Measurements from ENCODE around the gene SMLR1. TPM values are rescaled to one million over a fixed set of nuclear protein-coding genes. Genes with fewer than 3 reads are reported as not detected.
A peak's percentile ranks its signal among the peaks of the same experiment; 100 is the strongest.

The SMLR1 gene
- polyA plus RNA-seq, 4 donors, result 1.4 to 48.1 (median 26.3) TPM

GRCh38 chr6:130863415-130864230 is 36.4 kb downstream of the SMLR1 start:
- peaks cover 0 to 7% (median 0%) of the 10 kb centered on the region in 3 donors for H3K4me1 ChIP-seq (ENCODE audit: control insufficient read depth in 3 of 3, insufficient read depth in 2 of 3, low read depth in 1 of 3, low read length in 2 of 3)
- peaks cover 2 to 5% (median 2%) of the 10 kb centered on the region in 3 donors for H3K36me3 ChIP-seq (ENCODE audit: control insufficient read depth in 3 of 3, insufficient read depth in 2 of 3, low read depth in 1 of 3, low read length in 3 of 3)
- H3K27me3 ChIP-seq (ENCODE audit: control insufficient read depth in 3 of 3, insufficient read depth in 3 of 3, low read length in 3 of 3), result no peaks in the 10 kb centered on the region
- 60 to 76% (median 74%) methylated on average over 4 of the region's 4 CpGs for WGBS, 3 donors
- H3K27ac ChIP-seq (ENCODE audit: low read depth in 1 of 3, low read length in 2 of 3), result no peak overlapping the region
- H3K4me3 ChIP-seq (ENCODE audit: low read depth in 1 of 3, low read length in 3 of 3), result no peak overlapping the region
- DNase-seq, result peak in 1 of 2 donors; percentile 33
- no peak for FAIRE-seq
- H3K9me3 ChIP-seq (ENCODE audit: control insufficient read depth in 2 of 2, insufficient read depth in 1 of 2, low read depth in 1 of 2, low read length in 1 of 2), result no peaks in the 10 kb centered on the region

GRCh38 chr6:130864344-130864743 is 37.1 kb downstream of the SMLR1 start:
- Histone ChIP-seq H3K27me3 (ENCODE audit: control insufficient read depth in 3 of 3, insufficient read depth in 3 of 3, low read length in 3 of 3) (no peaks in the 10 kb centered on the region), H3K36me3 (ENCODE audit: control insufficient read depth in 3 of 3, insufficient read depth in 2 of 3, low read depth in 1 of 3, low read length in 3 of 3) (peaks cover 2 to 5% (median 2%) of the 10 kb centered on the region in 3 donors), H3K4me1 (ENCODE audit: control insufficient read depth in 3 of 3, insufficient read depth in 2 of 3, low read depth in 1 of 3, low read length in 2 of 3) (peaks cover 0 to 4% (median 0%) of the 10 kb centered on the region in 3 donors), H3K4me3 (ENCODE audit: low read depth in 1 of 3, low read length in 3 of 3) (no peak overlapping the region), H3K27ac (ENCODE audit: low read depth in 1 of 3, low read length in 2 of 3) (no peak overlapping the region), H3K9me3 (ENCODE audit: control insufficient read depth in 2 of 2, insufficient read depth in 1 of 2, low read depth in 1 of 2, low read length in 1 of 2) (no peaks in the 10 kb centered on the region)
- 92 to 98% (median 94%) methylated on average over 11 of the region's 11 CpGs for WGBS, 3 donors
- FAIRE-seq (no peak), DNase-seq (no peak)

- Histone ChIP-seq H3K9me3 (ENCODE audit: control insufficient read depth in 2 of 2, insufficient read depth in 1 of 2, low read depth in 1 of 2, low read length in 1 of 2) (no peaks in the 10 kb centered on the region), H3K36me3 (ENCODE audit: control insufficient read depth in 3 of 3, insufficient read depth in 2 of 3, low read depth in 1 of 3, low read length in 3 of 3) (peaks cover 2 to 12% (median 2%) of the 10 kb centered on the region in 3 donors), H3K27me3 (ENCODE audit: control insufficient read depth in 3 of 3, insufficient read depth in 3 of 3, low read length in 3 of 3) (no peaks in the 10 kb centered on the region), H3K27ac (ENCODE audit: low read depth in 1 of 3, low read length in 2 of 3) (no peak overlapping the region), H3K4me1 (ENCODE audit: control insufficient read depth in 3 of 3, insufficient read depth in 2 of 3, low read depth in 1 of 3, low read length in 2 of 3) (peaks cover 0 to 3% (median 0%) of the 10 kb centered on the region in 3 donors), H3K4me3 (ENCODE audit: low read depth in 1 of 3, low read length in 3 of 3) (no peak overlapping the region)
- DNase-seq (no peak), FAIRE-seq (no peak)
- WGBS, 3 donors, result 87 to 99% (median 90%) methylated on average over 4 of the region's 4 CpGs
These were observed 38.6 kb downstream of the SMLR1 start for GRCh38 chr6:130865793-130866192.

- 90 to 95% (median 93%) methylated on average over 10 of the region's 10 CpGs for WGBS, 3 donors
- no peak for FAIRE-seq
These were observed 42.5 kb downstream of the SMLR1 start for GRCh38 chr6:130869681-130870080.

GRCh38 chr6:130870179-130870880 is 43.1 kb downstream of the SMLR1 start:
- Histone ChIP-seq H3K27ac (ENCODE audit: low read depth in 1 of 3, low read length in 2 of 3) (no peak overlapping the region), H3K4me3 (ENCODE audit: low read depth in 1 of 3, low read length in 3 of 3) (no peak overlapping the region), H3K27me3 (ENCODE audit: control insufficient read depth in 3 of 3, insufficient read depth in 3 of 3, low read length in 3 of 3) (no peaks in the 10 kb centered on the region), H3K36me3 (ENCODE audit: control insufficient read depth in 3 of 3, insufficient read depth in 2 of 3, low read depth in 1 of 3, low read length in 3 of 3) (peaks cover 0 to 10% (median 0%) of the 10 kb centered on the region in 3 donors), H3K9me3 (ENCODE audit: control insufficient read depth in 2 of 2, insufficient read depth in 1 of 2, low read depth in 1 of 2, low read length in 1 of 2) (no peaks in the 10 kb centered on the region), H3K4me1 (ENCODE audit: control insufficient read depth in 3 of 3, insufficient read depth in 2 of 3, low read depth in 1 of 3, low read length in 2 of 3) (no peaks in the 10 kb centered on the region)
- FAIRE-seq (no peak), DNase-seq (no peak)
- 88 to 91% (median 90%) methylated on average over 9 of the region's 9 CpGs for WGBS, 3 donors

More at GRCh38 chr6:130869681-130870080, 42.5 kb downstream of the SMLR1 start:
- peaks cover 0 to 10% (median 0%) of the 10 kb centered on the region in 3 donors for H3K36me3 ChIP-seq (ENCODE audit: control insufficient read depth in 3 of 3, insufficient read depth in 2 of 3, low read depth in 1 of 3, low read length in 3 of 3)
- H3K9me3 ChIP-seq (ENCODE audit: control insufficient read depth in 2 of 2, insufficient read depth in 1 of 2, low read depth in 1 of 2, low read length in 1 of 2), result no peaks in the 10 kb centered on the region
- no peak for DNase-seq
- H3K4me3 ChIP-seq (ENCODE audit: low read depth in 1 of 3, low read length in 3 of 3), result no peak overlapping the region
- no peak overlapping the region for H3K27ac ChIP-seq (ENCODE audit: low read depth in 1 of 3, low read length in 2 of 3)
- H3K4me1 ChIP-seq (ENCODE audit: control insufficient read depth in 3 of 3, insufficient read depth in 2 of 3, low read depth in 1 of 3, low read length in 2 of 3), result no peaks in the 10 kb centered on the region
- no peaks in the 10 kb centered on the region for H3K27me3 ChIP-seq (ENCODE audit: control insufficient read depth in 3 of 3, insufficient read depth in 3 of 3, low read length in 3 of 3)

- DNase-seq, result peak; percentile 63 to 77
- FAIRE-seq, result no peak
- H3K36me3 ChIP-seq (ENCODE audit: control insufficient read depth in 3 of 3, insufficient read depth in 2 of 3, low read depth in 1 of 3, low read length in 3 of 3), result peaks cover 0 to 7% (median 0%) of the 10 kb centered on the region in 3 donors
- H3K4me3 ChIP-seq (ENCODE audit: low read depth in 1 of 3, low read length in 3 of 3), result no peak overlapping the region
- no peak overlapping the region for H3K27ac ChIP-seq (ENCODE audit: low read depth in 1 of 3, low read length in 2 of 3)
- no peaks in the 10 kb centered on the region for H3K4me1 ChIP-seq (ENCODE audit: control insufficient read depth in 3 of 3, insufficient read depth in 2 of 3, low read depth in 1 of 3, low read length in 2 of 3)
- H3K27me3 ChIP-seq (ENCODE audit: control insufficient read depth in 3 of 3, insufficient read depth in 3 of 3, low read length in 3 of 3), result no peaks in the 10 kb centered on the region
- 63 to 69% (median 69%) methylated on average over 8 of the region's 8 CpGs for WGBS, 3 donors
- H3K9me3 ChIP-seq (ENCODE audit: control insufficient read depth in 2 of 2, insufficient read depth in 1 of 2, low read depth in 1 of 2, low read length in 1 of 2), result no peaks in the 10 kb centered on the region
These were observed 45.3 kb downstream of the SMLR1 start for GRCh38 chr6:130872250-130873095.

- 96 to 99% (median 98%) methylated on average over 5 of the region's 5 CpGs for WGBS, 3 donors
- FAIRE-seq (no peak), DNase-seq (no peak)
- Histone ChIP-seq H3K4me1 (ENCODE audit: control insufficient read depth in 3 of 3, insufficient read depth in 2 of 3, low read depth in 1 of 3, low read length in 2 of 3) (no peaks in the 10 kb centered on the region), H3K36me3 (ENCODE audit: control insufficient read depth in 3 of 3, insufficient read depth in 2 of 3, low read depth in 1 of 3, low read length in 3 of 3) (peaks cover 0 to 7% (median 0%) of the 10 kb centered on the region in 3 donors), H3K27ac (ENCODE audit: low read depth in 1 of 3, low read length in 2 of 3) (no peak overlapping the region), H3K27me3 (ENCODE audit: control insufficient read depth in 3 of 3, insufficient read depth in 3 of 3, low read length in 3 of 3) (no peaks in the 10 kb centered on the region), H3K4me3 (ENCODE audit: low read depth in 1 of 3, low read length in 3 of 3) (no peak overlapping the region), H3K9me3 (ENCODE audit: control insufficient read depth in 2 of 2, insufficient read depth in 1 of 2, low read depth in 1 of 2, low read length in 1 of 2) (no peaks in the 10 kb centered on the region)
These were observed 46.5 kb downstream of the SMLR1 start for GRCh38 chr6:130873746-130874145.

- H3K4me1 ChIP-seq (ENCODE audit: control insufficient read depth in 3 of 3, insufficient read depth in 2 of 3, low read depth in 1 of 3, low read length in 2 of 3), result no peaks in the 10 kb centered on the region
- 86 to 94% (median 90%) methylated on average over 6 of the region's 6 CpGs for WGBS, 3 donors
- H3K27ac ChIP-seq (ENCODE audit: low read depth in 1 of 3, low read length in 2 of 3), result no peak overlapping the region
- DNase-seq, result no peak
- H3K4me3 ChIP-seq (ENCODE audit: low read depth in 1 of 3, low read length in 3 of 3), result no peak overlapping the region
- H3K27me3 ChIP-seq (ENCODE audit: control insufficient read depth in 3 of 3, insufficient read depth in 3 of 3, low read length in 3 of 3), result no peaks in the 10 kb centered on the region
- FAIRE-seq, result no peak
- H3K9me3 ChIP-seq (ENCODE audit: control insufficient read depth in 2 of 2, insufficient read depth in 1 of 2, low read depth in 1 of 2, low read length in 1 of 2), result no peaks in the 10 kb centered on the region
- H3K36me3 ChIP-seq (ENCODE audit: control insufficient read depth in 3 of 3, insufficient read depth in 2 of 3, low read depth in 1 of 3, low read length in 3 of 3), result peaks cover 0 to 7% (median 0%) of the 10 kb centered on the region in 3 donors
These were observed 52.6 kb downstream of the SMLR1 start for GRCh38 chr6:130879826-130880225.
